ENCODE measurements around the gene PPP2R2B.

The PPP2R2B gene

DNA sequence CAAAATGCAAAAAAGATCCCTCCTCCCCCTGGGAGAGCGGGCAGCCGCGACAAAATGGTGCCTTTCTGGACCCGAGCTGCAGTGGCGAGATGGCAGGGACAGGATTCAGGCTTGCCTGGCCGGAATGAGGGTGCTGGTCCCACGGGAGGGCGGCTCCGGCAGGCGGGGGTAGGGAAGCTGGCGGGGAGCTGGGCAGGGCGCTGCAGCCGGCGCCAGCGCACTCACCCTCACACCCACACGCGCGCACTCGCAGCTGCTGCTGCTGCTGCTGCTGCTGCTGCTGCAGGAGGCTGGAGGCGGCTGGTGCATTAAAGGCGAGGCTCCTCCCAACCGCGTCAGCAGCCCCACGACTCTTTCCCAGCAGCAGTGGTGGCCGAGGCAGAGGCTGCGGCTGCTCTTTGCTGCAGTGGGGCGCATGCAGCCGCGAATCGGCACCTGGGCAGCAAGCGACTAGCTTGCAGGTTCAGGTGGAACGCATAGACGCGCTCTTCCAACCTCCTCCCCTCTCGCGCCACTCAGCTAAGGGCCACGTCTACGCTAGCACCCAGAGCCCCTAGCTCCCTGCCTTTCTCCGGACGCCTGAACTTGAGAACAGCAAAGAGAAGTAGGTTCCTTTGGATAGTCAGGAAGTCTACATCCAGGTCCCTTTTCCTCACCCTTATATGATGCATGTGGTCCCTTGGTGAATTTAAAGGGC is at the start of gene PPP2R2B:
TSS of gene PPP2R2B (minus strand) at position 282 of the 697 bp plus-strand sequence.
- peak; percentile 42 to 65 for DNase-seq

DNA sequence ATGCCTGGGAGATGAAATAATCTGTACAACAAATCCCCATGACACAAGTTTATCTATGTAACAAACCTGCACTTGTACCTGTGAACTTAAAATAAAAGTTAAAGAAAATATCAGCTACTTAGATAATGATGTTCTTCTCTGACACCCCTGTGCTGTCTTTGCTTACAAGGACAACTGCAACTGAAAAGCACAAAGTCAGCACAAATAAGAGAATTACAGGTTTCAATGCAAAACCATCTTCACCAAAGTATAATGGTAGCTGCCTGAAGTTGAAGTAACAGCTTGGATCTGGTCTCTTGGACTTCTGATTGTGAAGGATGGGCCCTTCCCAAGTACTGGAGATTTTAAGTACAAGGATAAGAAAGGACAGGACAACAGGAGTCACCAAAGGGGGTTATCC is 45.6 kb upstream of the PPP2R2B start:
- DNase-seq, result no peak

DNA sequence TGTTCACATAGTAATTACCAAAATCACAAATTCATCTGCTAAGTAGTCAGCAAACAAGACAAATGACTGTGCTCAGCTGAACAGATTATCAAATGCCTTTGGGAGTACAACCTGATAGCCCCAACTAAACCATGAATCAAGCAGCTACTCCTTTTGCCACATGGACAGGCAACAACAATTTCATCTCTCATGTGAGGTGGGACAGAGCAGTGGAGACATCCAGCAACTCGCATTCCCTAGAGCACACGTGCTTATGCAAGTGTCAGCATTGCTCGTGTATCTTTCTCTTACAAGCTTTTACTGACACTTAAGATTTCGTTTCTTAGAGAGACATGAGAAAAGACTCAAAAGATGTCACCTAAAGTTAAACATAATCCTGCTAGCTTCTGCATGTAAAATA is 42.7 kb upstream of the PPP2R2B start:
- no peak for DNase-seq

DNA sequence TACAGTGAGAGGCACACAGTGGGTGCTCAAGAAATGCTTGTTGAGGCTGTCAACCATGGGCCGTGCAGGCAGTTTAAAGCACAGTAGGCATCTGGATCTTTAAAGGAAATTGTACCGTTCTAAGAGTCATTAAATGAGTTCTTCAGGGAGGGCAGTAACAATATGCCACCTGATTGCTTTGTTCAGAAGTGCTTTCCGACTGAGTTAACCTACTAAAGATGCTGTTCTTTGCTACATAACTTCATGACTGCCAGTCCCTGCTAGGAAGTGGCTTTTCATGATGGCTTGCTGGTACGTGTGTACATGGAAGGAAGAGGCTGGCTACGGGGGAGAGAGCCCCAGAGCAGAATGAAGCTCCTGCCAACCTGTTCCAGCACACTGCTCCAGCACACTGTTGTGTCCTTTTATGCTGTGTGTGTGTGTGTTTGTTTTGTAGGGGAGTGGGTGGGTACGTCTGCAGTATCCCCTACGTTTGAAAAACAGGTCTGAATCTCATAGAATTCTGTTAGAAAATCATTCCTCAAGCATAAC is 41.9 kb upstream of the PPP2R2B start:
- DNase-seq, result no peak

GRCh38 chr5:146919304-146919703 is 40.7 kb upstream of the PPP2R2B start:
- no peak for DNase-seq

DNA sequence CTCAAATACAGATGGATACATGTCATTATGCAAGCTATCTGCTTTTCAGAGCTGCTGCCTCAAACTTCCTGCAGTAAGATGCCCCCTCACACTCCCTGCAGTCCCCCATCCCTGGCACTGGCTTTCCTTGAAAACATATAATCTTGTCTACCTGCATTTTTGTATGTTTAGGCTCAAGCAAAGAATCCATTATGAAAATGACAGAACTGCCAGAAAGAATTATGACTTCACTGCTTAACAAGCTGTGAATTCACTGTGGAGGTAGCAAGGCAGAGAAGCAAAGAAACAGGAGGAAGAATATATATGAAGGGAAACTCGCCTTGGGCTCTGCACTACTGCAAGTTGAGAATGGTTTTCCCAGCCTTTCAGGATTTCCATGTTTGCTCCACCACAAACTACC is 39.4 kb upstream of the PPP2R2B start:
- no peak for DNase-seq

GRCh38 chr5:146912874-146913273 is 34.3 kb upstream of the PPP2R2B start:
- no peak for DNase-seq

GRCh38 chr5:146910239-146910638 is 31.7 kb upstream of the PPP2R2B start:
- no peak for DNase-seq

- no peak for DNase-seq
Measured at GRCh38 chr5:146909255-146910068, 30.9 kb upstream of the PPP2R2B start.

DNA sequence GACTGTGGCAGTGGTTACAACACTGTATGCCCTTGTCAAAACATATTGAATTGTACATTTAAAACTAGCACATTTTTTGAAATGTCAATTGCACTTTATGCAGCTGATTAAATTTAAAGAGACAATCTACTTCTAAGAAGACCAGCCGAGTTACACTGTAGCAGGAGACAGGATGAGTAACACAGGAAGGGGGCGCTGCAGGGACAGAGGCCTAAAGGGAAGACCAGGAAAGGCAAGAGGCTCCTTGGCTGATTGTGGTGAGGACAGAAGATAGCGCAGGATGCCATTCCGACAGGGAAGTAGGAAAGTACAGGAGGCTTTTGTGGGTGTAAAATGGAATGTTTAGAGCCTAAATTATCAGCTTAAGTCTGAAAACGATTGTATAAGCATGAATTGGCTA is 28.2 kb upstream of the PPP2R2B start:
- DNase-seq, result no peak

DNA sequence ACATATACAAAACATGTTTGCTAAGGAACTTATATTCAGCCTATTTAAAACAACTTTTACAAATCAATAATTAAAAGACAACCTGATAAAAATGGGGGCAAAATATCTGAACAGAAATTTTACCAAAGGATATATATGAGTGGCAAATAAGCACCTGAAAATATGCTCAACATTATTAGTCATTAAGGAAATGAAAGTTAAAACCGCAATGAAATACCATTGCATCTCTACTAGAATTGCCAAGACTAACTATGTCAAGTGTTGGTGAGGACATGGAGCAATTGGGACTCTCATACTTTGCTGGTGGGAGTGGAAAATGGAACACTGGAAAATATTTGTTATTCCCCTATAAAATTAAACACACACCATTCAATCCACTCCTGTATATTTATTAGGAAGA is 26.3 kb upstream of the PPP2R2B start:
- no peak for DNase-seq

GRCh38 chr5:146903789-146904188 is 25.2 kb upstream of the PPP2R2B start:
- DNase-seq, result no peak

- DNase-seq, result no peak
Measured at GRCh38 chr5:146902471-146902870, 23.9 kb upstream of the PPP2R2B start.

DNA sequence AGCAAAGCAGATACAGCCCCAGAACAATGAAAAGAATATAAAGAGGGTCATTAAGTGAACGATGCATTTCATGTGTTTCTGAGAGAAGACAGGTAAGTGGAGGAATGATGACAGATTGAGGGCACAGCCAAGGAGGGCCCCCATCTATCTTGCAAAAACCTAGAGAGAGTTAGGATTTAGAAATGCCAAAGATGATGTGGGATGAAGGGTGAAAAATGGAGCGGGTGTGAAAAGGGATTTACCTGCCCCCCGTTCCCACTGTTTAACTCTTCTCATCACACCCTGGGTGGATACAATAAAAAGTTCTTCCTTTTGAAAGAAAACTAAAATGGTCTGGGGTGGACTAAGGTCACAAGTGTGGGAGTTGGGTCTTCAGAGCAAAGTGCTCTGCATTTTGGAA is 18.5 kb upstream of the PPP2R2B start:
- no peak for DNase-seq

- DNase-seq, result no peak
Measured at GRCh38 chr5:146894753-146895521, 16.4 kb upstream of the PPP2R2B start.

DNA sequence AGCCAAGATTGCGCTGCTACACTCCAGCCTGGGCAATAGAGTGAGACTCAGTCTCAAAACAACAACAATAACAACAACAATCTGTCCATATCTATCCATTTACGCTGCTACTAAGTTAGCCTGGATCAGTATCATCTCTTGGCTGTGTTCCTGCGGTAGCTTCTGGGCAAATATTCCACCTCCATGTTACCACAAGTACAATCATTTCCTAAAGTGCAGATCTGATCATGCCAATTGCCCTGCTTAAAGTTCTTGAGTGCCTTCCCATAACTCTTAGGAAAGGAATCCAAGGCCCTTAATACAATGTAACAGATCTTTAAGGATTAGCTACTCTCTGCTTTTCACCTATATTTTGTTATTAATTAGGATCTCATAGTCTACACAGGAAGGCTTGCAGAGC is 15.4 kb upstream of the PPP2R2B start:
- no peak for DNase-seq

- DNase-seq, result no peak
Measured at GRCh38 chr5:146892231-146892630, 13.7 kb upstream of the PPP2R2B start.

GRCh38 chr5:146891511-146891910 is 13.0 kb upstream of the PPP2R2B start:
- DNase-seq, result no peak

- no peak for DNase-seq
Measured at GRCh38 chr5:146890731-146891440, 12.3 kb upstream of the PPP2R2B start.

GRCh38 chr5:146890066-146890465 is 11.5 kb upstream of the PPP2R2B start:
- no peak for DNase-seq

DNA sequence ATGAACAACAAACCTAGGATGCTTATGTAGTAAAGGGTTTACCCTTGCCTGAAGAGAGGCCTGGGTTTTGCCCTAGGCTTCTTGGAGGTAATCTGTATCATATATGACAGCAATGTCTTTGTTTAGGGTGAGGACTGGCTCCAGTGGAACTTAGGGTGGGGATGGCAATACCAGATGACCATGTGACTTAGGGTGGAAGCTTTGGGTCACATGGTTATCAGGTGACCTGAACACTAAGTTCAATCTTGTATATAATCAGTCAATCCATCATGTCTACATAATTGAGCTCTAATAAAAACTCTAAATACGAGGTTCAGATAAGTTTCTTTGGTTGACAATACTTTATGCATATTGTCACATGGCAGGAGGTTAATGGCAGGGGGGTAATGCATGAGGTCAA is 10.6 kb upstream of the PPP2R2B start:
- DNase-seq, result no peak

- no peak for DNase-seq
Measured at GRCh38 chr5:146888351-146888978, 9.9 kb upstream of the PPP2R2B start.

All from CD4-positive, alpha-beta T cell treated with Interferon alpha-2 for 1 hour (primary cell).